ENCODE measurements around the gene APBB2.

The APBB2 gene

DNA sequence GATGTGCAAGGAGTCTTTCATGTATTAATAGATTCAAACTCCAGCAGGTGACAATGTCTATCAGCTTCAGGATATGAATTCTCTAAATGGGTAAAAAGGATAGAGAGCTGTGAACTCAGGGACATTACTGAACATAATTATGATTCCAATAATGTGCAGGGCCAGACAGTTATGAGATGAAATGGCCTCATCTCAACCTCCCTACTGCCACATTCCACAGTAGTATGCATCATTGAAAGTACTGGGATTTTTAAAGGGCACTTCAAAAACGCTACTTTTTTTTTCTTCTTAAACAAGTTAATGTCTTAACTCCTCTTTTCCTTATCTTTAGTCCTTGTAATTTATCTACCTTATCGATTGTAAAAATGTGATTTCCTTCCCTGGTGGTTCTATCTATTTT is 202.0 kb downstream of the APBB2 start:
- Histone ChIP-seq H4K91ac (ENCODE audit: low read length) (no peak overlapping the region), H3K9me3 (ENCODE audit: control insufficient read depth, low read length) (no peaks in the 10 kb centered on the region), H3K36me3 (ENCODE audit: control insufficient read depth in 1 of 2, insufficient read depth in 2 of 2, low read depth in 1 of 2, low read length in 2 of 2) (peaks cover 3 to 9% of the 10 kb centered on the region in 2 experiments), H3K4me2 (ENCODE audit: low read length, poor library complexity, severe bottlenecking) (no peak overlapping the region), H3K9ac (ENCODE audit: low read length) (peak overlapping the region; percentile 57), H3K23ac (ENCODE audit: low read length in 2 of 2) (no peak overlapping the region), H3K14ac (ENCODE audit: low read length in 2 of 2) (no peak overlapping the region), H2BK12ac (ENCODE audit: low read length in 2 of 2) (no peak overlapping the region), H2BK5ac (ENCODE audit: low read depth, low read length, poor library complexity, severe bottlenecking) (no peak overlapping the region), H3K27ac (ENCODE audit: low read length, poor library complexity, severe bottlenecking) (peak overlapping the region; percentile 71), H3K18ac (ENCODE audit: low read depth in 1 of 2, low read length in 2 of 2) (no peak overlapping the region), H2BK120ac (ENCODE audit: low read depth, low read length) (no peak overlapping the region), H2AK5ac (ENCODE audit: low read length, severe bottlenecking) (no peak overlapping the region), H3K79me1 (replicated peaks; ENCODE audit: low read length, poor library complexity, severe bottlenecking) (peaks cover 22% of the 10 kb centered on the region), H2BK15ac (ENCODE audit: low read depth, poor library complexity, severe bottlenecking) (no peak overlapping the region), H3K4me1 (ENCODE audit: control insufficient read depth, insufficient read depth, low read depth, low read length) (peaks cover 7% of the 10 kb centered on the region), H3K4ac (ENCODE audit: low read depth in 1 of 2, low read length in 2 of 2) (no peak overlapping the region), H3K27me3 (ENCODE audit: control insufficient read depth in 1 of 2, insufficient read depth in 1 of 2, low read length in 2 of 2) (no peaks in the 10 kb centered on the region), H3K4me3 (ENCODE audit: insufficient read depth in 1 of 2, low read depth in 1 of 2, low read length in 2 of 2) (no peak overlapping the region), H2AFZ (ENCODE audit: low read depth, low read length) (no peak overlapping the region), H4K8ac (ENCODE audit: low read length) (no peak overlapping the region)
- DNase-seq: no peak
- WGBS: 38% methylated on average over 1 of the region's 2 CpGs

DNA sequence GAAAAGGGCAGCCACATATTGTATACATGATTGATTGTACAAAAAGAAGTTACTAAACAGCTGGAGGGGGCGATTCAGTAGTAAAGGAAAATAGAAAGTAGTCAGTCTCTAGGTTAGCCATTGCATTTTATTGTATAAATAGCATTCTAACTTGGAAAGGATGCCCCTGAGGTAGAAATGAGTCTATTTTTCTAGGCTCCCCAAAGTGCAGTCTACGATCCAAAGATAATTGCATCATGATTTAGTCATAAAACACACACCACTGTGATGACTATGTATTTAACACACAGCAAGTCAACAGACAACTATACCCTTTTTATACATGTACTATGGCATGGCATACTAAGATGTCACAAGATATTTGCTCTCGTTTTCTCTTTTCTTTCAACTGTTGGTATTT is 204.9 kb downstream of the APBB2 start:
- Histone ChIP-seq H3K79me1 (replicated peaks; ENCODE audit: low read length, poor library complexity, severe bottlenecking) (peaks cover 31% of the 10 kb centered on the region), H3K18ac (ENCODE audit: low read depth in 1 of 2, low read length in 2 of 2) (no peak overlapping the region), H2BK12ac (ENCODE audit: low read length in 2 of 2) (no peak overlapping the region), H3K9ac (ENCODE audit: low read length) (peak overlapping the region; percentile 64), H2BK5ac (ENCODE audit: low read depth, low read length, poor library complexity, severe bottlenecking) (no peak overlapping the region), H2AK5ac (ENCODE audit: low read length, severe bottlenecking) (no peak overlapping the region), H3K14ac (ENCODE audit: low read length in 2 of 2) (no peak overlapping the region), H3K4me1 (ENCODE audit: control insufficient read depth, insufficient read depth, low read depth, low read length) (peaks cover 7% of the 10 kb centered on the region), H3K23ac (ENCODE audit: low read length in 2 of 2) (no peak overlapping the region), H3K27me3 (ENCODE audit: control insufficient read depth in 1 of 2, insufficient read depth in 1 of 2, low read length in 2 of 2) (no peaks in the 10 kb centered on the region), H2AFZ (ENCODE audit: low read depth, low read length) (no peak overlapping the region), H3K36me3 (ENCODE audit: control insufficient read depth in 1 of 2, insufficient read depth in 2 of 2, low read depth in 1 of 2, low read length in 2 of 2) (peaks cover 3 to 9% of the 10 kb centered on the region in 2 experiments), H3K4me3 (ENCODE audit: insufficient read depth in 1 of 2, low read depth in 1 of 2, low read length in 2 of 2) (no peak overlapping the region), H4K8ac (ENCODE audit: low read length) (no peak overlapping the region), H4K91ac (ENCODE audit: low read length) (no peak overlapping the region), H3K27ac (ENCODE audit: low read length, poor library complexity, severe bottlenecking) (peak overlapping the region; percentile 33), H2BK120ac (ENCODE audit: low read depth, low read length) (no peak overlapping the region), H3K9me3 (ENCODE audit: control insufficient read depth, low read length) (no peaks in the 10 kb centered on the region), H3K4ac (ENCODE audit: low read depth in 1 of 2, low read length in 2 of 2) (no peak overlapping the region), H2BK15ac (ENCODE audit: low read depth, poor library complexity, severe bottlenecking) (no peak overlapping the region), H3K4me2 (ENCODE audit: low read length, poor library complexity, severe bottlenecking) (no peak overlapping the region)
- WGBS: 57% methylated on average over 2 of the region's 3 CpGs
- DNase-seq: peak; percentile 22

DNA sequence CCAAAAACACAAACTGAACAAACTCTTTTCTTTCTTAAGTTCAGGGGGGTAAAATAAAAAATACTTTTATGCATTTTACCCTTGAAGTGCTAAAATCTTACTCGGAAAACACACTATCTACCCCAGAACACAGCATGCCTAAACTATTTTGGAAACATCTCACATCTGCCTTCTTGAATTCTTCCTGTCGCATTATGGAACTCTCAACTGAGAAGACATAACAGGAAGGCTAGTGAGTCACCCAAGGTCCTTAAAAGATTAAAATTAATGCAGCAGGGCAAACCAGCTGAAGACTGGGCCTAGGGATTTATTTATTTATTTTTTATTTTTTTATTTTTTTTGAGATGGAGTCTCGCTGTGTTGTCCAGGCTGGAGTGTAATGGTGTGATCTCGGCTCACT is 208.2 kb downstream of the APBB2 start:
- H2BK120ac ChIP-seq (ENCODE audit: low read depth, low read length): no peak overlapping the region
- no peak overlapping the region for H2BK12ac ChIP-seq (ENCODE audit: low read length in 2 of 2)
- no peak overlapping the region for H3K18ac ChIP-seq (ENCODE audit: low read depth in 1 of 2, low read length in 2 of 2)
- no peak overlapping the region for H3K14ac ChIP-seq (ENCODE audit: low read length in 2 of 2)
- no peak overlapping the region for H4K91ac ChIP-seq (ENCODE audit: low read length)
- no peaks in the 10 kb centered on the region for H3K27me3 ChIP-seq (ENCODE audit: control insufficient read depth in 1 of 2, insufficient read depth in 1 of 2, low read length in 2 of 2)
- H3K36me3 ChIP-seq (ENCODE audit: control insufficient read depth in 1 of 2, insufficient read depth in 2 of 2, low read depth in 1 of 2, low read length in 2 of 2): no peaks in the 10 kb centered on the region
- H3K23ac ChIP-seq (ENCODE audit: low read length in 2 of 2): no peak overlapping the region
- no peak overlapping the region for H3K27ac ChIP-seq (ENCODE audit: low read length, poor library complexity, severe bottlenecking)
- H3K4ac ChIP-seq (ENCODE audit: low read depth in 1 of 2, low read length in 2 of 2): no peak overlapping the region
- 59% methylated on average over 4 of the region's 4 CpGs for WGBS
- H3K9ac ChIP-seq (ENCODE audit: low read length): no peak overlapping the region
- H2AK5ac ChIP-seq (ENCODE audit: low read length, severe bottlenecking): no peak overlapping the region
- H2AFZ ChIP-seq (ENCODE audit: low read depth, low read length): no peak overlapping the region
- no peak overlapping the region for H2BK15ac ChIP-seq (ENCODE audit: low read depth, poor library complexity, severe bottlenecking)
- H3K79me1 ChIP-seq (replicated peaks; ENCODE audit: low read length, poor library complexity, severe bottlenecking): peaks cover 27% of the 10 kb centered on the region
- H3K4me1 ChIP-seq (ENCODE audit: control insufficient read depth, insufficient read depth, low read depth, low read length): no peaks in the 10 kb centered on the region
- DNase-seq: peak; percentile 35
- H2BK5ac ChIP-seq (ENCODE audit: low read depth, low read length, poor library complexity, severe bottlenecking): no peak overlapping the region
- H3K4me2 ChIP-seq (ENCODE audit: low read length, poor library complexity, severe bottlenecking): no peak overlapping the region
- H3K9me3 ChIP-seq (ENCODE audit: control insufficient read depth, low read length): no peaks in the 10 kb centered on the region
- no peak overlapping the region for H3K4me3 ChIP-seq (ENCODE audit: insufficient read depth in 1 of 2, low read depth in 1 of 2, low read length in 2 of 2)
- no peak overlapping the region for H4K8ac ChIP-seq (ENCODE audit: low read length)

DNA sequence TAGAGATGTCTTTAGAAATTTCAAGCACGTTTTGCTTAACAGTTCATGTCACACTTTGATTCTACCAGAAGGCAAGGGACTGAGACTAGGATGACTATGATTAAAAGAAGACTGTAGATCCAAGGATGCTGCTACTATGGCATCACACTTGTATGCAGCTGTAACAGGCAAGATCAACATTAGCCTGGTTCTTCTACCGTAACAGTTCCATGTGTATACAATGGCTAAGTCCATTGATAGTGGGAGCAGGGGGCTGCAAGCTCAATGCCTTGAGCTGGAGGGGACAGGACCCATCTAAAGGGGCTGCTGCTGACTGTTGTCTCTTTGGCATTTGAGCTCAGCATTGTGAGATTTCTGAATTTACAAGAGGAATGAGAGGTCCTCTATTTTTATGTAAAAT is 212.0 kb downstream of the APBB2 start:
- Histone ChIP-seq H3K4me1 (ENCODE audit: control insufficient read depth, insufficient read depth, low read depth, low read length) (peaks cover 2% of the 10 kb centered on the region), H4K91ac (ENCODE audit: low read length) (no peak overlapping the region), H2AK5ac (ENCODE audit: low read length, severe bottlenecking) (no peak overlapping the region), H3K27me3 (ENCODE audit: control insufficient read depth in 1 of 2, insufficient read depth in 1 of 2, low read length in 2 of 2) (no peaks in the 10 kb centered on the region), H3K14ac (ENCODE audit: low read length in 2 of 2) (no peak overlapping the region), H3K4ac (ENCODE audit: low read depth in 1 of 2, low read length in 2 of 2) (no peak overlapping the region), H2AFZ (ENCODE audit: low read depth, low read length) (no peak overlapping the region), H4K8ac (ENCODE audit: low read length) (no peak overlapping the region), H3K9me3 (ENCODE audit: control insufficient read depth, low read length) (no peaks in the 10 kb centered on the region), H2BK5ac (ENCODE audit: low read depth, low read length, poor library complexity, severe bottlenecking) (no peak overlapping the region), H2BK120ac (ENCODE audit: low read depth, low read length) (no peak overlapping the region), H3K23ac (ENCODE audit: low read length in 2 of 2) (no peak overlapping the region), H2BK12ac (ENCODE audit: low read length in 2 of 2) (no peak overlapping the region), H3K18ac (ENCODE audit: low read depth in 1 of 2, low read length in 2 of 2) (no peak overlapping the region), H2BK15ac (ENCODE audit: low read depth, poor library complexity, severe bottlenecking) (no peak overlapping the region), H3K9ac (ENCODE audit: low read length) (no peak overlapping the region), H3K27ac (ENCODE audit: low read length, poor library complexity, severe bottlenecking) (no peak overlapping the region), H3K4me3 (ENCODE audit: insufficient read depth in 1 of 2, low read depth in 1 of 2, low read length in 2 of 2) (no peak overlapping the region), H3K4me2 (ENCODE audit: low read length, poor library complexity, severe bottlenecking) (no peak overlapping the region), H3K36me3 (ENCODE audit: control insufficient read depth in 1 of 2, insufficient read depth in 2 of 2, low read depth in 1 of 2, low read length in 2 of 2) (no peaks in the 10 kb centered on the region), H3K79me1 (replicated peaks; ENCODE audit: low read length, poor library complexity, severe bottlenecking) (peaks cover 34% of the 10 kb centered on the region)
- DNase-seq: no peak
- 85% methylated on average over 2 of the region's 2 CpGs for WGBS

All from mesenchymal stem cell (in vitro differentiated cells and primary cell).